ENCODE measurements around the gene ARFGEF2. TPM values are rescaled to one million over a fixed set of nuclear protein-coding genes. Genes with fewer than 3 reads are reported as not detected.

The ARFGEF2 gene
- total RNA-seq, 1 experiment from 2014 or later = 20.9 TPM

GRCh38 chr20:48878534-48879248 is 42.8 kb upstream of the ARFGEF2 start (continued):
- TF ChIP-seq ZNF232 (CRISPR knock-in tag; IDR thresholded peaks at IDR 0.05) (no peak), ZNF263 (CRISPR knock-in tag; IDR thresholded peaks at IDR 0.05; ENCODE audit: low read depth) (no peak), E2F1 (CRISPR knock-in tag; IDR thresholded peaks at IDR 0.05) (no peak), CREM (CRISPR knock-in tag; IDR thresholded peaks at IDR 0.05) (no peak), ZBTB43 (CRISPR knock-in tag; IDR thresholded peaks at IDR 0.05) (no peak), JAZF1 (CRISPR knock-in tag; IDR thresholded peaks at IDR 0.05) (no peak), GABPB1 (CRISPR knock-in tag; IDR thresholded peaks at IDR 0.05) (no peak), SOX15 (CRISPR knock-in tag; IDR thresholded peaks at IDR 0.05) (no peak), NR3C1 (CRISPR knock-in tag; conservative IDR thresholded peaks at IDR 0.05; ENCODE audit: low read depth) (no peak), NFE2L1 (CRISPR knock-in tag; IDR thresholded peaks at IDR 0.05) (no peak), ZMAT4 (CRISPR knock-in tag; IDR thresholded peaks at IDR 0.05) (no peak), ZNF532 (CRISPR knock-in tag; IDR thresholded peaks at IDR 0.05; ENCODE audit: borderline replicate concordance) (no peak)

- no peak overlapping the region for H3K27ac Mint-ChIP-seq
- DNase-seq (ENCODE audit: low spot score) (no peak), ATAC-seq (no peak)
- 0 out of 2 replicates have a peak, but pooled peaks cover 3% of the 10 kb centered on the region for H3K4me1 Mint-ChIP-seq
- H3K36me3 Mint-ChIP-seq = no peaks in the 10 kb centered on the region
- ChIA-PET CTCF (no interaction called here), POLR2A (no interaction called here)
- no peaks in the 10 kb centered on the region for H3K27me3 Mint-ChIP-seq (ENCODE audit: low read depth)
- peaks cover 4% of the 10 kb centered on the region; the same call in 1 of the 2 replicates for H3K9me3 Mint-ChIP-seq
- H3K4me3 Mint-ChIP-seq = no peak overlapping the region
- TF ChIP-seq CREM (CRISPR knock-in tag; IDR thresholded peaks at IDR 0.05) (no peak), NR1H2 (CRISPR knock-in tag; IDR thresholded peaks at IDR 0.05) (no peak), TEAD1 (CRISPR knock-in tag; IDR thresholded peaks at IDR 0.05) (no peak), SOX15 (CRISPR knock-in tag; IDR thresholded peaks at IDR 0.05) (no peak), ZBTB43 (CRISPR knock-in tag; IDR thresholded peaks at IDR 0.05) (no peak), ZNF425 (CRISPR knock-in tag; conservative IDR thresholded peaks at IDR 0.05) (no peak), TCF7 (CRISPR knock-in tag; IDR thresholded peaks at IDR 0.05; ENCODE audit: low read depth) (no peak), FOXP4 (CRISPR knock-in tag; IDR thresholded peaks at IDR 0.05) (no peak), TP53 (CRISPR knock-in tag; IDR thresholded peaks at IDR 0.05) (no peak), FOXK1 (CRISPR knock-in tag; IDR thresholded peaks at IDR 0.05) (no peak), E2F1 (CRISPR knock-in tag; IDR thresholded peaks at IDR 0.05) (no peak), ATF3 (CRISPR knock-in tag; conservative IDR thresholded peaks at IDR 0.05) (no peak)
Measured at GRCh38 chr20:48879612-48880245, 41.8 kb upstream of the ARFGEF2 start.

Data from WTC11 (cell line).